HepG2 (cell line): ENCODE measurements around the gene SLC38A1. TPM values are rescaled to one million over a fixed set of nuclear protein-coding genes. Genes with fewer than 3 reads are reported as not detected.

Experiments used
- ATAC-seq: fragments of 200-7000 bp; cut with Tn5 transposase; 3 replicates; pipeline ENCODE4 v1.9.1; 2020; ENCODE audit warnings: mild to moderate bottlenecking, moderate library complexity
- BruUV-seq: library from RNA; stranded (reverse); fragments of 400-500 nt; replicated peaks from 2 replicates; lab custom pipeline; 2021; lab: Mats Ljungman, UMichigan
- CTCF ChIA-PET: fragments of 300-600 bp; formaldehyde crosslinking; extraction: SDS; loops from one replicate; lab custom pipeline; 2021; ENCODE audit warnings: low total read pairs, inconsistent platforms, low intra/inter-chr PET ratio; lab: Yijun Ruan, JAX
- POLR2A ChIA-PET: fragments of 350-600 bp; sonication (Branson Sonifier 250); formaldehyde crosslinking; loops from one replicate; lab custom pipeline; 2020; ENCODE audit warnings: antibody characterized with exemption, inconsistent platforms; lab: Yijun Ruan, JAX
- DNase-seq: peaks from one replicate; pipeline ENCODE4 v3.0.0-alpha.2; 2015; ENCODE audit warnings: low spot score
- FAIRE-seq: peaks from 3 replicates; lab custom pipeline; 2011; peaks lifted over from hg19 to GRCh38; lab: Jason Lieb, UNC
- H2AFZ ChIP-seq: one replicate; pipeline ENCODE4 v1.6.1; 2011; ENCODE audit warnings: low read length, inconsistent platforms
- H3K27ac ChIP-seq: fragments of 300-600 bp; 3 replicates; pipeline ENCODE4 v1.8.0; 2011; ENCODE audit warnings: mixed run types, mild to moderate bottlenecking, mixed read lengths, low read length, inconsistent platforms; ENCODE audit not compliant: insufficient read depth; ENCODE audit errors: extremely low read length
- H3K27me3 ChIP-seq, 2 experiments: fragments of 200-600 bp in 1 of 2; 2 replicates in 1 of 2; 3 replicates in 1 of 2; pipeline versions ENCODE4 v1.6.0 to v1.8.0; 2011; ENCODE audit warnings: low read length in 2 of 2, mild to moderate bottlenecking in 2 of 2, moderate library complexity in 2 of 2, inconsistent platforms in 1 of 2; ENCODE audit not compliant: insufficient read depth in 2 of 2, control insufficient read depth in 1 of 2
- H3K36me3 ChIP-seq, 2 experiments: fragments of 200-600 bp in 1 of 2; replicated peaks in 1 of 2; 2 replicates in 1 of 2; 3 replicates in 1 of 2; pipeline versions ENCODE4 v1.5.1 to v1.8.0; 2011; ENCODE audit warnings: low read length in 2 of 2, inconsistent platforms in 1 of 2; ENCODE audit not compliant: insufficient read depth in 2 of 2, control insufficient read depth in 1 of 2
- H3K4me1 ChIP-seq: 2 replicates; pipeline ENCODE4 v1.5.1; 2012; ENCODE audit warnings: low read length, inconsistent platforms; ENCODE audit not compliant: insufficient read depth
- H3K4me2 ChIP-seq: 2 replicates; pipeline ENCODE4 v1.6.0; 2011; ENCODE audit warnings: low read depth, low read length, inconsistent platforms
- H3K4me3 ChIP-seq, 3 experiments: fragments of 200-600 bp in 1 of 3; sonication (generic), shearing (Covaris generic) in 1 of 3; replicated peaks in 1 of 3; 2 replicates each; pipeline ENCODE4 v1.5.1; 2011 to 2016; ENCODE audit warnings: low read length in 3 of 3, inconsistent platforms in 2 of 3, low read depth in 2 of 3, mild to moderate bottlenecking in 2 of 3, control low read depth in 1 of 3, mixed read lengths in 1 of 3; ENCODE audit not compliant: insufficient read depth in 1 of 3
- H3K79me2 ChIP-seq: one replicate; pipeline ENCODE4 v1.6.1; 2011; ENCODE audit warnings: low read length, inconsistent platforms; ENCODE audit not compliant: insufficient read depth
- H3K9ac ChIP-seq: 2 replicates; pipeline ENCODE4 v1.6.0; 2011; ENCODE audit warnings: mild to moderate bottlenecking, low read depth, low read length, inconsistent platforms; ENCODE audit not compliant: insufficient read depth
- H3K9me3 ChIP-seq: 2 replicates; pipeline ENCODE4 v1.5.1; 2012; ENCODE audit warnings: mild to moderate bottlenecking, low read length
- H4K20me1 ChIP-seq: 2 replicates; pipeline ENCODE4 v1.6.0; 2011; ENCODE audit warnings: inconsistent platforms, mild to moderate bottlenecking, low read length, moderate library complexity; ENCODE audit not compliant: insufficient read depth
- CBFB ChIP-seq: sonication (generic); formaldehyde crosslinking; IDR thresholded peaks from 2 replicates; pipeline ENCODE4 v1.4.0; 2020; ENCODE audit warnings: missing genetic modification reagents
- GMEB1 ChIP-seq: sonication (generic); formaldehyde crosslinking; IDR thresholded peaks from 2 replicates; pipeline ENCODE4 v1.5.1; 2020; ENCODE audit warnings: missing genetic modification reagents, mild to moderate bottlenecking, borderline replicate concordance
- SMARCE1 ChIP-seq: fragments of 450-650 bp; IDR thresholded peaks from 2 replicates; pipeline ENCODE4 v1.6.1; 2017; ENCODE audit warnings: borderline replicate concordance
- ZNF10 ChIP-seq: sonication (generic); formaldehyde crosslinking; IDR thresholded peaks from 2 replicates; pipeline ENCODE4 v1.4.0; 2020; ENCODE audit warnings: mild to moderate bottlenecking, low read depth, missing genetic modification reagents, borderline replicate concordance
- ZNF263 ChIP-seq: sonication (generic); formaldehyde crosslinking; IDR thresholded peaks from 2 replicates; pipeline ENCODE4 v1.4.0; 2020; ENCODE audit warnings: missing genetic modification reagents
- ZNF776 ChIP-seq: sonication (generic); formaldehyde crosslinking; IDR thresholded peaks from 2 replicates; pipeline ENCODE4 v1.4.0; 2020; ENCODE audit warnings: mild to moderate bottlenecking, missing genetic modification reagents
- ZSCAN12 ChIP-seq: sonication (generic); formaldehyde crosslinking; IDR thresholded peaks from 2 replicates; pipeline ENCODE4 v1.9.0; 2021; ENCODE audit warnings: mild to moderate bottlenecking, missing genetic modification reagents
- ZZZ3 ChIP-seq: sonication (generic); formaldehyde crosslinking; IDR thresholded peaks from 2 replicates; pipeline ENCODE4 v1.4.0; 2020; ENCODE audit warnings: missing genetic modification reagents, mild to moderate bottlenecking, borderline replicate concordance
- WGBS: methylation state at CpG from one replicate; pipeline ENCODE4 v1.1.6; 2017; ENCODE audit warnings: low lambda C conversion rate; 5-methylcytosine and 5-hydroxymethylcytosine counted together
- in situ Hi-C: cut with HindIII; loops from 2 replicates; pipeline ENCODE4 v1.10.0; 2017; ENCODE audit warnings: low pct_unique_long_range_greater_than_20kb; ENCODE audit not compliant: extremely low pct_ligation_motif_present
- intact Hi-C: fragments of 100-400 bp; cut with micrococcal nuclease; formaldehyde crosslinking; loops from one replicate; pipeline ENCODE4 v1.10.0; 2022; ENCODE audit not compliant: unreplicated experiment
- polyA plus RNA-seq, 8 experiments: library from polyadenylated mRNA; depleted of rRNA in 3 of 8; stranded (reverse) in 7 of 8; unstranded in 1 of 8; fragments of >200 nt; fragmentation: Illumina TruSeq in 4 of 8; extraction: Trizol in 4 of 8; gene quantifications; 2 replicates each; pipeline versions ENCODE4 v1.2.1 to v1.2.3, GENCODE V29; 2011 to 2016; ENCODE audit warnings: low read depth in 4 of 8, missing spikeins in 1 of 8, mixed read lengths in 1 of 8; ENCODE audit not compliant: insufficient read depth in 1 of 8
- total RNA-seq, 5 experiments: library from RNA; depleted of rRNA; stranded (reverse); fragments of >200 nt; fragmentation: Illumina TruSeq; extraction: Trizol; gene quantifications; 2 replicates each; pipeline ENCODE4 v1.2.3, GENCODE V29; 2016; ENCODE audit warnings: low read depth in 1 of 5
- TF ChIP-seq, protein P1 (sequence below): fragments of 450-650 bp; IDR thresholded peaks from 2 replicates; pipeline ENCODE4 v1.6.1; 2017; ENCODE audit warnings: mild to moderate bottlenecking
- TF ChIP-seq, protein P2 (sequence below): sonication (generic); formaldehyde crosslinking; IDR thresholded peaks from 2 replicates; pipeline ENCODE4 v1.4.0; 2020; ENCODE audit warnings: missing genetic modification reagents

SLC38A1 gene
- total and polyA plus RNA-seq, 2 of the 13 experiments (the other 11 are each of a cell fraction or from before 2014, with no cell fraction given): 47.0 to 50.6 TPM

DNA sequence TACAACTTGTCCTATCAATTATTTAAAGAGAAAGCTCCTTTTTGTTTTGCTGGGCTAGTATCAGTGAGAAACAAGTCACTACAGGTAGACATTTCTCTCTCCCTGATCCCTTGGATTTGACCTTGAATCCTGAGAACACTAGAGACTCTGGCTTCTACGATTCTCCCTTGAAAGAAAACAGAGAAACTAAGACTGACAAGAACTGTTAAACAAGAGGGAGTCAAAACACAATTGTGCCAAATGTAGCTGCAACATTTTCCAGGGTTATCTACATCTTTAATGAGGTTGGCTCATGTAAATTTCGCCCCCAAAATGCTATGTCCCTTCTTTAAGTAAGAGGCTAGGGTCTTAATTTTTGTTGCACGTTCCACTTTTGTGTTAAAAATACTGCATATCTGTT lies 62.4 kb downstream of the SLC38A1 start:
- no TSS peak for BruUV-seq
- Histone ChIP-seq H3K79me2 (no peaks in the 10 kb centered on the region), H3K27ac (no peak overlapping the region), H4K20me1 (no peaks in the 10 kb centered on the region; the same call in 1 of the 2 replicates), H2AFZ (no peak overlapping the region), H3K4me2 (no peak overlapping the region), H3K9me3 (no peaks in the 10 kb centered on the region), H3K4me1 (peaks cover 16% of the 10 kb centered on the region), H3K9ac (no peak overlapping the region)
- CTCF ChIA-PET: no interaction called here
- intact Hi-C loops (no loop called here), in situ Hi-C loops (no loop called here)
- ATAC-seq: no peak
- POLR2A ChIA-PET: no interaction called here
- 97% methylated on average over 3 of the region's 3 CpGs for WGBS
- TF ChIP-seq SMARCE1: no peak
- TF ChIP-seq ZNF776: no peak
- no peak for TF ChIP-seq CBFB (CRISPR knock-in tag)
- TF ChIP-seq, protein P1, sequence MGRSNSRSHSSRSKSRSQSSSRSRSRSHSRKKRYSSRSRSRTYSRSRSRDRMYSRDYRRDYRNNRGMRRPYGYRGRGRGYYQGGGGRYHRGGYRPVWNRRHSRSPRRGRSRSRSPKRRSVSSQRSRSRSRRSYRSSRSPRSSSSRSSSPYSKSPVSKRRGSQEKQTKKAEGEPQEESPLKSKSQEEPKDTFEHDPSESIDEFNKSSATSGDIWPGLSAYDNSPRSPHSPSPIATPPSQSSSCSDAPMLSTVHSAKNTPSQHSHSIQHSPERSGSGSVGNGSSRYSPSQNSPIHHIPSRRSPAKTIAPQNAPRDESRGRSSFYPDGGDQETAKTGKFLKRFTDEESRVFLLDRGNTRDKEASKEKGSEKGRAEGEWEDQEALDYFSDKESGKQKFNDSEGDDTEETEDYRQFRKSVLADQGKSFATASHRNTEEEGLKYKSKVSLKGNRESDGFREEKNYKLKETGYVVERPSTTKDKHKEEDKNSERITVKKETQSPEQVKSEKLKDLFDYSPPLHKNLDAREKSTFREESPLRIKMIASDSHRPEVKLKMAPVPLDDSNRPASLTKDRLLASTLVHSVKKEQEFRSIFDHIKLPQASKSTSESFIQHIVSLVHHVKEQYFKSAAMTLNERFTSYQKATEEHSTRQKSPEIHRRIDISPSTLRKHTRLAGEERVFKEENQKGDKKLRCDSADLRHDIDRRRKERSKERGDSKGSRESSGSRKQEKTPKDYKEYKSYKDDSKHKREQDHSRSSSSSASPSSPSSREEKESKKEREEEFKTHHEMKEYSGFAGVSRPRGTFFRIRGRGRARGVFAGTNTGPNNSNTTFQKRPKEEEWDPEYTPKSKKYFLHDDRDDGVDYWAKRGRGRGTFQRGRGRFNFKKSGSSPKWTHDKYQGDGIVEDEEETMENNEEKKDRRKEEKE: no peak
- TF ChIP-seq, protein P2, sequence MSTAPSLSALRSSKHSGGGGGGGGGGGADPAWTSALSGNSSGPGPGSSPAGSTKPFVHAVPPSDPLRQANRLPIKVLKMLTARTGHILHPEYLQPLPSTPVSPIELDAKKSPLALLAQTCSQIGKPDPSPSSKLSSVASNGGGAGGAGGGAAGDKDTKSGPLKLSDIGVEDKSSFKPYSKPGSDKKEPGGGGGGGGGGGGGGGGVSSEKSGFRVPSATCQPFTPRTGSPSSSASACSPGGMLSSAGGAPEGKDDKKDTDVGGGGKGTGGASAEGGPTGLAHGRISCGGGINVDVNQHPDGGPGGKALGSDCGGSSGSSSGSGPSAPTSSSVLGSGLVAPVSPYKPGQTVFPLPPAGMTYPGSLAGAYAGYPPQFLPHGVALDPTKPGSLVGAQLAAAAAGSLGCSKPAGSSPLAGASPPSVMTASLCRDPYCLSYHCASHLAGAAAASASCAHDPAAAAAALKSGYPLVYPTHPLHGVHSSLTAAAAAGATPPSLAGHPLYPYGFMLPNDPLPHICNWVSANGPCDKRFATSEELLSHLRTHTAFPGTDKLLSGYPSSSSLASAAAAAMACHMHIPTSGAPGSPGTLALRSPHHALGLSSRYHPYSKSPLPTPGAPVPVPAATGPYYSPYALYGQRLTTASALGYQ (CRISPR knock-in tag): no peak
- TF ChIP-seq ZNF10 (CRISPR knock-in tag): no peak
- no peak for TF ChIP-seq ZNF263
- TF ChIP-seq ZZZ3 (CRISPR knock-in tag): no peak
- TF ChIP-seq ZSCAN12: no peak
- no peak for TF ChIP-seq GMEB1 (CRISPR knock-in tag)
- TF ChIP-seq, all 625 proteins: peak for 0
- Histone ChIP-seq H3K36me3 (peaks cover 19 to 68% of the 10 kb centered on the region in 2 experiments), H3K27me3 (no peaks in the 10 kb centered on the region), H3K4me3 (no peak overlapping the region)
- DNase-seq (no peak), FAIRE-seq (no peak)
